Left ventricle myocardium inferior (tissue), 1 donor: Measurements from ENCODE around the gene KIF13A. TPM values are rescaled to one million over a fixed set of nuclear protein-coding genes. Genes with fewer than 3 reads are reported as not detected.

ENCODE experiments used
- DNase-seq: peaks from one replicate; pipeline ENCODE4 v3.0.0-alpha.2; 2020
- H3K27ac ChIP-seq: fragments of 200-600 bp; replicated peaks from 2 replicates; pipeline ENCODE4 v1.8.0; 2021
- H3K27me3 ChIP-seq: fragments of 200-600 bp; 2 replicates; pipeline ENCODE4 v1.8.0; 2021; ENCODE audit warnings: low read depth
- H3K36me3 ChIP-seq: fragments of 200-600 bp; 2 replicates; pipeline ENCODE4 v1.8.0; 2021
- H3K4me1 ChIP-seq: fragments of 200-600 bp; 2 replicates; pipeline ENCODE4 v1.8.0; 2021
- H3K4me3 ChIP-seq: fragments of 200-600 bp; 2 replicates; pipeline ENCODE4 v1.8.0; 2021; ENCODE audit warnings: mild to moderate bottlenecking, moderate library complexity
- H3K9me3 ChIP-seq: fragments of 200-600 bp; replicated peaks from 2 replicates; pipeline ENCODE4 v1.8.0; 2021
- CTCF ChIP-seq: fragments of 200-600 bp; IDR thresholded peaks from 2 replicates; pipeline ENCODE4 v1.8.0; 2021; ENCODE audit warnings: antibody characterized with exemption, mild to moderate bottlenecking, borderline replicate concordance
- intact Hi-C: fragments of 100-400 bp; cut with micrococcal nuclease; formaldehyde crosslinking; loops from one replicate; pipeline ENCODE4 v1.11.0; 2022
- long read RNA-seq: library from polyadenylated mRNA; unstranded; transcript quantifications from one replicate; pipeline ENCODE4 v2.0.0, GENCODE V29; 2021
- total RNA-seq: library from RNA; stranded (reverse); fragmentation: NEBNext Ultra II Directional; extraction: Animal tissue kit (Norgen Biotek cat#: 25700); gene quantifications from one replicate; pipeline ENCODE4 v1.2.1, GENCODE V29; 2021
- donor health status: DM: no; HTN: yes; CAD: no; lungs with severe emphysema.

Gene KIF13A
- 85.7 TPM for total RNA-seq
- long read RNA-seq, partial matches to known transcripts, result 1 of 7 reads
- long read RNA-seq, other reads (novel, unspliced or antisense), result 4 of 7 reads

- peaks cover 58% of the 10 kb centered on the region for H3K4me1 ChIP-seq
- H3K4me3 ChIP-seq, result peak within 1 kb of the TSS; percentile 90
- no peaks in the 10 kb centered on the region for H3K36me3 ChIP-seq
- no peaks in the 10 kb centered on the region for H3K27me3 ChIP-seq
- TF ChIP-seq CTCF, result no peak
- intact Hi-C loops, result no loop called here
- no peak for DNase-seq
- no peaks in the 10 kb centered on the region for H3K9me3 ChIP-seq
- peak within 1 kb of the TSS; percentile 99 for H3K27ac ChIP-seq
Measured at GRCh38 chr6:17987447-17987696, at the start of gene KIF13A. Gene KIF13A (minus strand): TSS chr6:17987635. CDS start chr6:17987463, 172 bp downstream.

- no peak for TF ChIP-seq CTCF
- no peaks in the 10 kb centered on the region for H3K9me3 ChIP-seq
- intact Hi-C loops, result no loop called here
- H3K36me3 ChIP-seq, result no peaks in the 10 kb centered on the region
- H3K4me1 ChIP-seq, result no peaks in the 10 kb centered on the region
- no peak overlapping the region for H3K27ac ChIP-seq
- H3K4me3 ChIP-seq, result no peak overlapping the region
- H3K27me3 ChIP-seq, result no peaks in the 10 kb centered on the region
- no peak for DNase-seq
Measured at GRCh38 chr6:18036781-18037180, 49.3 kb upstream of the KIF13A start.

- no peak overlapping the region for H3K4me3 ChIP-seq
- intact Hi-C loops, result no loop called here
- no peak for DNase-seq
- no peak for TF ChIP-seq CTCF
- no peaks in the 10 kb centered on the region for H3K9me3 ChIP-seq
- H3K27me3 ChIP-seq, result no peaks in the 10 kb centered on the region
- H3K36me3 ChIP-seq, result no peaks in the 10 kb centered on the region
- no peaks in the 10 kb centered on the region for H3K4me1 ChIP-seq
- no peak overlapping the region for H3K27ac ChIP-seq
Measured at GRCh38 chr6:18035330-18035854, 48.0 kb upstream of the KIF13A start.

- Histone ChIP-seq H3K4me3 (no peak overlapping the region), H3K36me3 (no peaks in the 10 kb centered on the region), H3K9me3 (no peaks in the 10 kb centered on the region), H3K27me3 (no peaks in the 10 kb centered on the region), H3K27ac (no peak overlapping the region), H3K4me1 (no peaks in the 10 kb centered on the region)
- intact Hi-C loops, result no loop called here
- no peak for DNase-seq
- no peak for TF ChIP-seq CTCF
Measured at GRCh38 chr6:18034798-18035202, 47.4 kb upstream of the KIF13A start.

- H3K9me3 ChIP-seq, result no peaks in the 10 kb centered on the region
- H3K36me3 ChIP-seq, result no peaks in the 10 kb centered on the region
- no peak overlapping the region for H3K27ac ChIP-seq
- TF ChIP-seq CTCF, result no peak
- no peaks in the 10 kb centered on the region for H3K27me3 ChIP-seq
- no peak for DNase-seq
- no peaks in the 10 kb centered on the region for H3K4me1 ChIP-seq
- H3K4me3 ChIP-seq, result no peak overlapping the region
- intact Hi-C loops, result no loop called here
Measured at GRCh38 chr6:18031680-18032256, 44.3 kb upstream of the KIF13A start.
